Skeletal muscle satellite cell (primary cell): ENCODE results near the gene PEX26. TPM values are rescaled to one million over a fixed set of nuclear protein-coding genes. Genes with fewer than 3 reads are reported as not detected.

ENCODE experiments used
- small RNA-seq: library from RNA; depleted of rRNA; stranded (forward); fragments of <200 nt; gene quantifications from one replicate; pipeline ENCODE3, GENCODE V24; 2012

Gene PEX26

Small RNAs within 50 kb of the gene (small RNA-seq; reads per million reads assigned to genes)
- gene AC016027.5, result not detected
